Measurements from ENCODE around the gene COL9A3.

COL9A3 gene

DNA sequence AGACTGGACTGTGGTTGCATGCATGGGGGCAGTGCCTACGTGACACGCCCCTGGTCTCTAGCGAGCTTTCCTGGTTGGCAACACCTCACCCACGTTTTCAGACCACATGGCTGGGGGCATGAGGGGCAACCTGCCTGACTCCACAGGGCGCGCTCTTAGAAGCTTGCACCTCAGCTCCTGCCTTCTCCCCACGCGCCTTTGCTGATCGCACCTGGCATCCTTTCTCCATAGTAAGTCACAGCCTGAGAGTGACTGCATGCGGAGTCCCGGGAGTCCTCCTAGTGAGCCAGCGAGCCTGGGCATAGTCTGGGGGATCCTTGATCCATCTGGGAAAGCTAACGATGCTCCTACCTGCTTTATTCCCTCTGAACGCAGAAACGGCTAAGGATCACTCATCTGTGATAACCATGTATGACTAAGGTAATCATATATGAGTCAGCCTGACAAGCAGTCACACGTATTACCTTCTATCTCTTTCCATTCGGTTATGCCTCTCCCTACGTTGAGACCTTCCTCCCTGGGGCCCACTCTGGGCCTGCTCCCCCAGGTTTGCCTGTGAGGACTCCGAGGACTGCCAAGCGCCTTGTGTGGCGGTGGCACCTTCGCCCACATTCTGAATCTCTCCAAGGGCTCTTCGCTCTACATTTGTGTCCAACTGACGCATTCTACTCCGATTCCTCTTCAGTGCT, 40.2 kb downstream of the COL9A3 start:
- Histone ChIP-seq H3K14ac (ENCODE audit: low read length) (no peak overlapping the region), H2BK5ac (ENCODE audit: low read length) (no peak overlapping the region), H3K4me3 (ENCODE audit: low read length in 2 of 2) (no peak overlapping the region), H3K79me1 (ENCODE audit: low read depth, low read length) (peaks cover 3% of the 10 kb centered on the region), H3K9me3 (replicated peaks in 1 of 2; ENCODE audit: control insufficient read depth in 2 of 2, insufficient read depth in 1 of 2, low read depth in 1 of 2, low read length in 2 of 2) (no peaks in the 10 kb centered on the region), H4K91ac (ENCODE audit: low read depth, low read length, poor library complexity) (no peak overlapping the region), H3K4ac (ENCODE audit: low read length) (no peak overlapping the region), H3K18ac (ENCODE audit: low read length) (no peak overlapping the region), H3K27me3 (ENCODE audit: control insufficient read depth in 3 of 3, insufficient read depth in 3 of 3, low read depth in 1 of 3, low read length in 3 of 3) (peaks cover 0 to 8% (median 0%) of the 10 kb centered on the region in 3 experiments), H4K8ac (ENCODE audit: low read depth, low read length) (no peak overlapping the region), H3K36me3 (replicated peaks in 1 of 2; ENCODE audit: control insufficient read depth in 2 of 2, insufficient read depth in 2 of 2, low read length in 2 of 2) (peaks cover 29 to 71% of the 10 kb centered on the region in 2 donors), H2BK12ac (ENCODE audit: low read length) (no peak overlapping the region), H3K4me1 (ENCODE audit: control insufficient read depth in 2 of 2, insufficient read depth in 1 of 2, low read depth in 1 of 2, low read length in 2 of 2) (peaks cover 6 to 9% of the 10 kb centered on the region in 2 donors), H3K27ac (replicated peaks; ENCODE audit: low read length) (no peak overlapping the region), H3K4me2 (ENCODE audit: insufficient read depth, low read length, poor library complexity, severe bottlenecking) (no peak overlapping the region), H2BK15ac (ENCODE audit: low read length) (no peak overlapping the region), H3K9ac (ENCODE audit: low read depth, low read length, poor library complexity) (peak overlapping the region; percentile 64), H2BK120ac (ENCODE audit: low read depth, low read length) (no peak overlapping the region), H2AFZ (ENCODE audit: low read length) (no peak overlapping the region), H2AK5ac (ENCODE audit: low read depth, low read length) (no peak overlapping the region), H3K23ac (ENCODE audit: low read depth, low read length, poor library complexity) (peak overlapping the region; percentile 61)
- WGBS, 2 donors (ENCODE audit: extremely low coverage in 2 of 2, insufficient read length in 2 of 2, insufficient replicate concordance in 1 of 2), result no CpG with 5 or more reads among the region's 25 CpGs
- no peak for DNase-seq (ENCODE audit: low spot score)

DNA sequence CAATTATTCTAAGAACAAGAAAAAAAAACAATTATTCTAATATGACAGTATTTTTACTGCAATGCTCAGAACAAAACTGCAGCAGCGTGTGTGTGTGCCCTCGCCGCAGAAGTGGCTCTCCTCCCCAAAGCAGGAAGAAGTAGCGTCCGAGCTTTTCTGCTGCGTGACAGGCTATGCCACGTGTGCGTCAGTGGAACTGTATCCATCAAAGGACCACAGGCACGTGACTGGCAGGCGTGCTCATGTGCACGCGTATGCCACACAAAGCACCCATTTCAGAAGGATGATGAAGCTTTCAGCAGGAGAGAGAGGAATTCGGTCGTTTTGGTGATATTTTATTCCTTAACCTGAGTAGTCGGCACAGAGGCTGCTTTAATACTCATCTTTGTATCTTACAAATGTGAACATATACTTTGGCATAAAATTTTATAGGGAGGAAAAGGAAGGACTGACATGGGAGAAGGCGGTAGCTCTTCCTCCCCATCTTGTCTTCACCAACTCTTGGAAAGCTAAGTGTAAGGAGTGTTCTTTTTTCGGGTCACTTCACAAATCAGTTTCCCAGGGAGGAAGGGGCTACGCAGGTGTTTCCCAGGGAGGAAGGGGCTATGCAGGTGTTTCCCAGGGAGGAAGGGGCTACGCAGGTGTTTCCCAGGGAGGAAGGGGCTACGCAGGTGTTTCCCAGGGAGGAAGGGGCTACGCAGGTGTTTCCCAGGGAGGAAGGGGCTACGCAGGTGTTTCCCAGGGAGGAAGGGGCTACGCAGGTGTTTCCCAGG, 41.4 kb downstream of the COL9A3 start:
- Histone ChIP-seq H2BK15ac (ENCODE audit: low read length) (no peak overlapping the region), H2BK12ac (ENCODE audit: low read length) (no peak overlapping the region), H3K79me1 (ENCODE audit: low read depth, low read length) (peaks cover 3% of the 10 kb centered on the region), H3K23ac (ENCODE audit: low read depth, low read length, poor library complexity) (peak overlapping the region; percentile 66), H2AFZ (ENCODE audit: low read length) (no peak overlapping the region), H3K9ac (ENCODE audit: low read depth, low read length, poor library complexity) (no peak overlapping the region), H4K91ac (ENCODE audit: low read depth, low read length, poor library complexity) (peak overlapping the region; percentile 89), H2AK5ac (ENCODE audit: low read depth, low read length) (no peak overlapping the region), H4K8ac (ENCODE audit: low read depth, low read length) (no peak overlapping the region), H3K18ac (ENCODE audit: low read length) (no peak overlapping the region), H3K4ac (ENCODE audit: low read length) (no peak overlapping the region), H3K27ac (replicated peaks; ENCODE audit: low read length) (no peak overlapping the region), H3K14ac (ENCODE audit: low read length) (no peak overlapping the region), H3K4me2 (ENCODE audit: insufficient read depth, low read length, poor library complexity, severe bottlenecking) (no peak overlapping the region), H3K36me3 (replicated peaks in 1 of 2; ENCODE audit: control insufficient read depth in 2 of 2, insufficient read depth in 2 of 2, low read length in 2 of 2) (peaks cover 20 to 60% of the 10 kb centered on the region in 2 donors), H3K4me1 (ENCODE audit: control insufficient read depth in 2 of 2, insufficient read depth in 1 of 2, low read depth in 1 of 2, low read length in 2 of 2) (peaks cover 7 to 10% of the 10 kb centered on the region in 2 donors), H2BK5ac (ENCODE audit: low read length) (no peak overlapping the region), H3K27me3 (ENCODE audit: control insufficient read depth in 3 of 3, insufficient read depth in 3 of 3, low read depth in 1 of 3, low read length in 3 of 3) (peaks cover 0 to 8% (median 0%) of the 10 kb centered on the region in 3 experiments), H2BK120ac (ENCODE audit: low read depth, low read length) (no peak overlapping the region), H3K4me3 (ENCODE audit: low read length in 2 of 2) (peak overlapping the region in 1 of 2 donors; percentile 56), H3K9me3 (replicated peaks in 1 of 2; ENCODE audit: control insufficient read depth in 2 of 2, insufficient read depth in 1 of 2, low read depth in 1 of 2, low read length in 2 of 2) (no peaks in the 10 kb centered on the region)
- DNase-seq (ENCODE audit: low spot score), result no peak
- WGBS, 2 donors (ENCODE audit: extremely low coverage in 2 of 2, insufficient read length in 2 of 2, insufficient replicate concordance in 1 of 2), result no CpG with 5 or more reads among the region's 23 CpGs

DNA sequence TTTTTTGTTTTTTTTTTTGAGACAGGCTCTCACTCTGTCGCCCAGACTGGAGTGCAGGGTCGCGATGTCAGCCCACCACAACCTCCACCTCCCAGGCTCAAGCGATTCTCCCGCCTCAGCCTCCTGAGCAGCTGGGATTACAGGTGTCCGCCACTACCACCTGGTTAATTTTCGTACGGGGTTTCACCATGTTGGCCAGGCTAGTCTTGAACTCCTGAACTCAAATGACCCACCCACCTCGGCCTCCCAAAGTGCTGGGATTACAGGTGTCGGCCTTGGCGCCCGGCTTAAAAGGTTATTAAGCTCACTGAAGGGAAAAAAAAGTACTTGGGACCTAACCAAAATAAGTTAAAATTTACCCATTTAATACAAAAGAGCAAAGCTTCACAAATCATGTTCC, 42.9 kb downstream of the COL9A3 start:
- Histone ChIP-seq H2BK15ac (ENCODE audit: low read length) (no peak overlapping the region), H3K4me3 (ENCODE audit: low read length in 2 of 2) (peak overlapping the region in 1 of 2 donors; percentile 93), H3K27me3 (ENCODE audit: control insufficient read depth in 3 of 3, insufficient read depth in 3 of 3, low read depth in 1 of 3, low read length in 3 of 3) (peaks cover 0 to 8% (median 0%) of the 10 kb centered on the region in 3 experiments), H4K8ac (ENCODE audit: low read depth, low read length) (no peak overlapping the region), H3K4me2 (ENCODE audit: insufficient read depth, low read length, poor library complexity, severe bottlenecking) (no peak overlapping the region), H3K79me1 (ENCODE audit: low read depth, low read length) (peaks cover 3% of the 10 kb centered on the region), H3K18ac (ENCODE audit: low read length) (no peak overlapping the region), H3K36me3 (replicated peaks in 1 of 2; ENCODE audit: control insufficient read depth in 2 of 2, insufficient read depth in 2 of 2, low read length in 2 of 2) (peaks cover 13 to 45% of the 10 kb centered on the region in 2 donors), H2AFZ (ENCODE audit: low read length) (no peak overlapping the region), H3K4me1 (ENCODE audit: control insufficient read depth in 2 of 2, insufficient read depth in 1 of 2, low read depth in 1 of 2, low read length in 2 of 2) (peaks cover 7 to 10% of the 10 kb centered on the region in 2 donors), H3K23ac (ENCODE audit: low read depth, low read length, poor library complexity) (no peak overlapping the region), H3K27ac (replicated peaks; ENCODE audit: low read length) (no peak overlapping the region), H2AK5ac (ENCODE audit: low read depth, low read length) (no peak overlapping the region), H3K14ac (ENCODE audit: low read length) (no peak overlapping the region), H3K9me3 (replicated peaks in 1 of 2; ENCODE audit: control insufficient read depth in 2 of 2, insufficient read depth in 1 of 2, low read depth in 1 of 2, low read length in 2 of 2) (peaks cover 0 to 2% of the 10 kb centered on the region in 2 donors), H3K4ac (ENCODE audit: low read length) (no peak overlapping the region), H2BK120ac (ENCODE audit: low read depth, low read length) (no peak overlapping the region), H2BK5ac (ENCODE audit: low read length) (no peak overlapping the region), H2BK12ac (ENCODE audit: low read length) (no peak overlapping the region), H3K9ac (ENCODE audit: low read depth, low read length, poor library complexity) (no peak overlapping the region), H4K91ac (ENCODE audit: low read depth, low read length, poor library complexity) (no peak overlapping the region)
- no peak for DNase-seq (ENCODE audit: low spot score)
- WGBS, 2 donors (ENCODE audit: extremely low coverage in 2 of 2, insufficient read length in 2 of 2, insufficient replicate concordance in 1 of 2), result no CpG with 5 or more reads among the region's 12 CpGs

DNA sequence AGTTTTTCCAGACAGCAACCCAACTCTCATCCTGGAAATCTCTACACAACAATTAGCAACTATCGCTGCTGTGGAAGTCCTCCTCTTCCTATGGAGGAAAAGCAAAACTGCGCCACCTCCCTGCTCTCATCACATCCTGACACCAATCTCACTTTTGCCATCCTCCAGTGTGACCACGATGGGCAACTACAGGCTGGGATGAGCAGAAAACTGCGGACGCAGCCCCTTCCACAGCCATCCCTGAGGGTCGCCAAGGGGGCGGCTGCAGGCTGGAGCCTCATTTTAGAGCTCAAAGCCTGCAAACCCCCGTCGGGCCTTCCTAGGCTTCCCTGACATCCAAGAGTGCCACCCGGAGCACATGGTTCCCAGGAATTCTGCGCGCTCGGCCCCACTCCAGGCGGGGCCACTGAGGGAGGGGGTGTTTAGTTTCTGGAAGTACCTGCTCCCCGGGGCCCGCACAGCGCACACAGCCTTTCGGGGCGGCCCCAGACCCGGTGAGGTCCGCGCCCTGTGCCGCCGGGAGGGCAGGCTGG, 43.6 kb downstream of the COL9A3 start:
- Histone ChIP-seq H3K4ac (ENCODE audit: low read length) (no peak overlapping the region), H3K4me3 (ENCODE audit: low read length in 2 of 2) (peak overlapping the region; percentile 93 to 98), H3K9ac (ENCODE audit: low read depth, low read length, poor library complexity) (peak overlapping the region; percentile 97), H2BK15ac (ENCODE audit: low read length) (no peak overlapping the region), H3K27me3 (ENCODE audit: control insufficient read depth in 3 of 3, insufficient read depth in 3 of 3, low read depth in 1 of 3, low read length in 3 of 3) (peaks cover 0 to 8% (median 0%) of the 10 kb centered on the region in 3 experiments), H3K27ac (replicated peaks; ENCODE audit: low read length) (no peak overlapping the region), H3K23ac (ENCODE audit: low read depth, low read length, poor library complexity) (no peak overlapping the region), H3K14ac (ENCODE audit: low read length) (peak overlapping the region; percentile 71), H4K91ac (ENCODE audit: low read depth, low read length, poor library complexity) (no peak overlapping the region), H3K18ac (ENCODE audit: low read length) (peak overlapping the region; percentile 89), H3K79me1 (ENCODE audit: low read depth, low read length) (peaks cover 3% of the 10 kb centered on the region), H3K4me1 (ENCODE audit: control insufficient read depth in 2 of 2, insufficient read depth in 1 of 2, low read depth in 1 of 2, low read length in 2 of 2) (peaks cover 7 to 10% of the 10 kb centered on the region in 2 donors), H3K4me2 (ENCODE audit: insufficient read depth, low read length, poor library complexity, severe bottlenecking) (peak overlapping the region; percentile 83), H4K8ac (ENCODE audit: low read depth, low read length) (no peak overlapping the region), H2BK5ac (ENCODE audit: low read length) (no peak overlapping the region), H3K9me3 (replicated peaks in 1 of 2; ENCODE audit: control insufficient read depth in 2 of 2, insufficient read depth in 1 of 2, low read depth in 1 of 2, low read length in 2 of 2) (peaks cover 0 to 2% of the 10 kb centered on the region in 2 donors), H3K36me3 (replicated peaks in 1 of 2; ENCODE audit: control insufficient read depth in 2 of 2, insufficient read depth in 2 of 2, low read length in 2 of 2) (peaks cover 10 to 38% of the 10 kb centered on the region in 2 donors), H2BK12ac (ENCODE audit: low read length) (no peak overlapping the region), H2BK120ac (ENCODE audit: low read depth, low read length) (no peak overlapping the region), H2AK5ac (ENCODE audit: low read depth, low read length) (peak overlapping the region; percentile 99), H2AFZ (ENCODE audit: low read length) (peak overlapping the region; percentile 49)
- no peak for DNase-seq (ENCODE audit: low spot score)
- no CpG with 5 or more reads among the region's 24 CpGs for WGBS, 2 donors (ENCODE audit: extremely low coverage in 2 of 2, insufficient read length in 2 of 2, insufficient replicate concordance in 1 of 2)

All from neuronal stem cell (in vitro differentiated cells).